Activated CD8-positive, alpha-beta memory T cell treated with anti-CD3 and anti-CD28 coated beads for 1 hour (primary cell): ENCODE results near the gene DKK2.

Experiments
- DNase-seq, 2 donors: peaks; one replicate each; pipeline ENCODE4 v3.0.0-alpha.2; 2020; ENCODE audit warnings: low read depth in 1 of 2; ENCODE audit errors: extremely low read depth in 1 of 2

Gene DKK2

GRCh38 chr4:107017443-107018343, 18.4 kb downstream of the DKK2 start:
- DNase-seq: no peak

- no peak for DNase-seq
Observed at GRCh38 chr4:107011312-107011711, 24.8 kb downstream of the DKK2 start.

DNA sequence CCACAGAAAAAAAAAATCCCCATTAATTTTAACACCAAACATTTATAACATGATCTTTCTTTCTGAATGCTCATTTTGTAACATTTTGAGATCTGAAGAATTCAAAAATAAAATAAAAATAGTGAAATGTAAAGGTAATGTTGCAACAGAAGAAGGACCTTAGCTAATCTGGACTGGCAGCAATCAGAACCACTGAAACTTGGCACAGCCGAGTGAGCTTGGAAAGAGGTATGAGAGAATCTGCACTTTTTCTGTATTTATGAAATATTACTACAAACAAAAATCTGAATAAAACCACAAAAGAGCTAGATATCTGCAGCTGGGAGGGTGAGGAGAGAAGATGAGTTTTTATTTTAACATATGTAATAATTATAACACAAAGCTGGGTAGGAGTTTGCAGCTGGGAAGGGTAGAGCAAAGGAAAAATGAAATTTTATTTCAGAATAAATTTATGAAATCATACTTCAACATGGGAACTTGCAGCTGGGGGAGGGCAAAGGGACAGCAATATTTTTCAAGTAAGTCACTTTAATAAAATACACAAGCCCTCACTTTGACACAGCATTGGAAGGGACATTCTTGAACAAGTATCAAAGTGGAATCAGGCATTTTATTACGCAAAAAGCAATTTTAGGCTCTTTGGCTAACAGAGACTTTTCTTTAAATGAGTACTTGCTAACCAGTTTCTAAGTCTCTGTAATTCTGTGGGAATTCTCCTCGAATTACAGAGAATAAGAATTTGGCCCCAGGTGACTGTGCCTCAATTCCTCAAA, 26.7 kb downstream of the DKK2 start:
- no peak for DNase-seq

DNA sequence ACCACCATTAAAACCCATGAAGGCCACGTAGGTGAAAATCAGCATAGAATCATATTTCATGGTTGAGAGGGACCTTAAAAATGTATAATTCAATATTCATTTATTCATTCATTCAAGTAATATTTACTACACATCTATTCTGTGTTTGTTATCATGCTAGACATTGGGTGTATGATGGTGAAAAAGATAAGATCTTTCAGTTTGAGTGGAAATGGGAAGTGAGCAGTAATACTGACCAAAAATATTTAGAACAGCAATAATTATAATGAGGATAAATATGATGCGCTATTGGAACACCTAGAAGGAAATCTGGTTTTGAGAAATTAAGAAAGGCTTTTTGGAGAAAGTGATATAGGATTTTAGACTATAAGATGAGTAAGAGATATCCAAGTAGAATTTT, 28.0 kb downstream of the DKK2 start:
- DNase-seq: no peak

- DNase-seq: no peak
Observed at GRCh38 chr4:107006218-107006617, 29.9 kb downstream of the DKK2 start.

- no peak for DNase-seq
Observed at GRCh38 chr4:106996490-106996889, 39.6 kb downstream of the DKK2 start.

- DNase-seq: no peak
Observed at GRCh38 chr4:106993827-106994226, 42.3 kb downstream of the DKK2 start.

DNA sequence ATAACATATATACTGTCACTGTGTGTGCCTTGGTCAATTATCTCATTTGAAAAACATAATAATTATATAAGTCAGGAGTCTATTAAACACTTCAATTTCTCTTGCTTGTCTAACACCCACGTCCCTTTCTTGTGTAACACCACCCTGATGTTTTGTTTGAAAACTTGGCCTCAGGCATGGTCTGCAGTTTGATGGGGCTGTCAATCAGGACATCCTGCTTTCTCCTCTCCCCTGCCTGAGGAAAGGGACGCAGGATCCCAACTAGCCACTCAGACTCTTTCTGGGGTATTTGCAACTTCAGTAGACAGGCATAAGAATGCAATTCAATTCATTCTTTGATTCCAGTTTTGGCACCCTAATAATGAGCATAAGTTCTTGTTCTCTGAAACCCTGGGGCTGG, 48.8 kb downstream of the DKK2 start:
- no peak for DNase-seq

DNA sequence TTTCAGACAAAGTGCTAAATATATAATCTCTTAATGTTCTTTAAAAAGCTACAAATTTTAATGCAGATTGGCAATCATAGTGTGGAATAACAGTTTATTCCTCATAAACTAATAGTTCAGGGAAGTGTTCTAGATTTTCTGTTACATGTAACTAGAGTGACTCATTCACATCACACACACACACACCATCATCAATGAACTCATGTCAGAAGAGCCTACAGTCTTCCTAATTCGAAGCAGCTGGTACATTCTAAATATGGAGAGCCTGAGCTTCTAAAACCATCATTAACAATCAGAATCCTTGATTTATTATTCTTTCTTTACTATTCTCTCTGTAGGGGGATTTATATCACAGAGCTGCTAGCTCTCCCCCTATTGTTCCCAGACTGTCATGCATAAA, 49.6 kb downstream of the DKK2 start:
- no peak for DNase-seq

DNA sequence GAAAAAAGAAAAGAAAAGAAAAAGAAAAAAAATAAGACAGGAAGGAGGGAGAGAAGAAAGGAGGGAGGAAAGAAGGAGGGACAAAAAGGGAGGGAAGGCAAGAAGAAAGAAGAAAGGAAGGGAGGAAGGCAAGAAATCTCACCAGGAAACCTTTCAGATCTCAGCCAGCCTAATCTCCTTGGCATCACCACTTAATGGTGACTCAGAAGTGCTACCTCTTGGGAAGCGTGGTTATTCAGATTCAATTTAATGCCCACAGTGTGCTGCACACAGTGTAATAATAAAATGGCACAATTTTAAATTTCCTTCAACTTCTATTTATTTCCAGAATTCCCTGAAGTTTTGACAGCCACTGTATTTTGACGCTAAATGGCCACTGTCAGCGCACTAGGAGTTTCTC, 50.3 kb downstream of the DKK2 start:
- DNase-seq: no peak

DNA sequence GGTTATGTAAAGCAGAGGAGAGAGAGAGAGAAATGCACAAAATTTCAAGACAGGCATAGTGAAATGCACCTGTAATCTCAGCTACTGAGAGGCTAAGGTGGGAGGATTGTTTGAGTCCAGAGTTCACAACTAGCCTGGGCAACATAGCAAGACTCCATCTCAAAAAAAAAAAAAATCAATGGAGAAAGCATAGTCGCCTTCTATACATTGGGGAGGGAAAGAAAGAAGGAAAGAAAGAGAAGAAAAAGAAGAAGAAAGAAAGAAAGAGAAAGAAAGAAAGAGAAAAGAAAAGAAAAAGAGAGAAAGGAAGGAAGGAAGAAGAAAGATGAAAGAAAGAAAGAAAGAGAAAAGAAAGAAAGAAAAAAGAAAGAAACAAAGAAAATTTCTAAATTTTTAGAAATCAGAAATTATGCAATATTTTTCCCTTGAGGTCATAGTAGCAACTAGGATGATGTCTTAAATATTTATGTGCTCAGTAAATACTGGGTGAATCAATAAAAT, 53.4 kb downstream of the DKK2 start:
- no peak for DNase-seq

- no peak for DNase-seq
Observed at GRCh38 chr4:106981431-106981830, 54.7 kb downstream of the DKK2 start.

- no peak for DNase-seq
Observed at GRCh38 chr4:106979476-106979875, 56.6 kb downstream of the DKK2 start.

DNA sequence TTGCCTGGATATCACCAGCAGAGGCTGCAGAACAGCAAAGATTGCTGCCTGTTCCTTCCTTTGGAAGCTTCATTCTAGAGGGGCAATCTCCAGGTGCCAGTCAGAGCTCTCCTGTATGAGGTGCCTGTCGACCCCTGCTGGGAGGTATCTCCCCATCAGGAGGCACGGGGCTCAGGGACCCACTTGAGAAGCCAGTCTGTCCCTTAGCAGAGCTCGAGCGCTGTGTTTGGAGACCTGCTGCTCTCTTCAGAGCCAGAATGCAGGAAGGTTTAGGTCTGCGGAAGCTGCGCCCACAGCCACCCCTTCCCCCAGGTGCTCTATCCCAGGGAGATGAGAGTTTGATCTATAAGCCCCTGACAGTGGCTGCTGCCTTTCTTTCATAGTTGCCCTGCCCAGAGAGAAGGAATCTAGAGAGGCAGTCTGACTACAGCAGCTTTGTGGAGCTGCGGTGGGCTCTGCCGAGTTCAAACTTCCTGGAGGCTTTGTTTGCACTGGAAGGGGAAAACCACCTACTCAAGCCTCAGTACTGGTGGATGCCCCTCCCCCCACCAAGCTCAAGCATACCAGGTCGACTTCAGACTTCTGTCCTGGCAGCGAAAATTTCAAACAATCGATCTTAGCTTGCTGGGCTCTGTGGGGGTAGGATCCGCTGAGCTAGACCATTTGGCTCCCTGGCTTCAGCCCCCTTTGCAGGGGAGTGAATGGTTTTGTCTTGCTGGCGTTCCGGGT, 57.9 kb downstream of the DKK2 start:
- DNase-seq: no peak

- no peak for DNase-seq
Observed at GRCh38 chr4:106971636-106972035, 64.5 kb downstream of the DKK2 start.

GRCh38 chr4:106967892-106968291, 68.2 kb downstream of the DKK2 start:
- DNase-seq: no peak

GRCh38 chr4:106953036-106953705, 82.9 kb downstream of the DKK2 start:
- DNase-seq: no peak

- no peak for DNase-seq
Observed at GRCh38 chr4:106951891-106952290, 84.2 kb downstream of the DKK2 start.

- no peak for DNase-seq
Observed at GRCh38 chr4:106941841-106942240, 94.3 kb downstream of the DKK2 start.

GRCh38 chr4:106930522-106930921, 105.6 kb downstream of the DKK2 start:
- DNase-seq: no peak

DNA sequence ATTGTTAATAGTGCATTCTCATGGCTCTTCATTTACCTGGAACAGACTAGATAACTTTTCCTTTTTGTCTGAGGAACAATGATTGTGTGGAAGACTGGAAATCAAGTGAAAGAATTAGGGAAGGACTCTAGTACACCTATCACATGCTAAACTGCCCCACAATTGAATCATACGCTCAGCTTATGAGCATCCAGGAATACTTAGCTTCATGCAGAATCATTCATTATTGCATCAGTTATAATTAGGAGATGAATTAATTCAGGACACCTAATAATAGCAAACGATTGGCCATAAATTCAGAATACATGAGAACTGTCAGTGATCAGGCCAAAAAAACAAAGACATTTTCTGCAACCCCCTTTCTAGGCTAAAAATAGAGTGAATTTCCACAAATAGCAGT, 106.9 kb downstream of the DKK2 start:
- DNase-seq: no peak
